Stimulated activated CD8-positive, alpha-beta memory T cell treated with anti-CD3 and anti-CD28 coated beads, Interleukin-4, amount 100 ng/mL, for 1 hour (primary cell): ENCODE results near the gene CCNG1.

Experiments
- DNase-seq, 2 donors: peaks; one replicate each; pipeline ENCODE4 v3.0.0-alpha.2; 2020; ENCODE audit warnings: low read depth in 2 of 2, low spot score in 1 of 2

The CCNG1 gene

GRCh38 chr5:163489055-163489744, 51.8 kb downstream of the CCNG1 start:
- no peak for DNase-seq

- DNase-seq, result no peak
Observed at GRCh38 chr5:163489745-163490075, 52.3 kb downstream of the CCNG1 start.
